Activated naive CD8-positive, alpha-beta T cell (primary cell): ENCODE data around the gene SMIM22.

ENCODE experiments used
- H3K27ac Mint-ChIP-seq: one replicate; pipeline ENCODE4 v1.8.0; 2021; ENCODE audit warnings: mixed read lengths
- H3K27me3 Mint-ChIP-seq: one replicate; pipeline ENCODE4 v1.8.0; 2021; ENCODE audit warnings: mixed read lengths
- H3K36me3 Mint-ChIP-seq: one replicate; pipeline ENCODE4 v1.8.0; 2021; ENCODE audit warnings: mixed read lengths
- H3K4me1 Mint-ChIP-seq: one replicate; pipeline ENCODE4 v1.8.0; 2021; ENCODE audit warnings: low read depth, mixed read lengths
- H3K4me3 Mint-ChIP-seq: one replicate; pipeline ENCODE4 v1.8.0; 2021; ENCODE audit warnings: mild to moderate bottlenecking, mixed read lengths
- H3K9me3 Mint-ChIP-seq: one replicate; pipeline ENCODE4 v1.8.0; 2021; ENCODE audit warnings: low read depth, mixed read lengths

SMIM22 gene

DNA sequence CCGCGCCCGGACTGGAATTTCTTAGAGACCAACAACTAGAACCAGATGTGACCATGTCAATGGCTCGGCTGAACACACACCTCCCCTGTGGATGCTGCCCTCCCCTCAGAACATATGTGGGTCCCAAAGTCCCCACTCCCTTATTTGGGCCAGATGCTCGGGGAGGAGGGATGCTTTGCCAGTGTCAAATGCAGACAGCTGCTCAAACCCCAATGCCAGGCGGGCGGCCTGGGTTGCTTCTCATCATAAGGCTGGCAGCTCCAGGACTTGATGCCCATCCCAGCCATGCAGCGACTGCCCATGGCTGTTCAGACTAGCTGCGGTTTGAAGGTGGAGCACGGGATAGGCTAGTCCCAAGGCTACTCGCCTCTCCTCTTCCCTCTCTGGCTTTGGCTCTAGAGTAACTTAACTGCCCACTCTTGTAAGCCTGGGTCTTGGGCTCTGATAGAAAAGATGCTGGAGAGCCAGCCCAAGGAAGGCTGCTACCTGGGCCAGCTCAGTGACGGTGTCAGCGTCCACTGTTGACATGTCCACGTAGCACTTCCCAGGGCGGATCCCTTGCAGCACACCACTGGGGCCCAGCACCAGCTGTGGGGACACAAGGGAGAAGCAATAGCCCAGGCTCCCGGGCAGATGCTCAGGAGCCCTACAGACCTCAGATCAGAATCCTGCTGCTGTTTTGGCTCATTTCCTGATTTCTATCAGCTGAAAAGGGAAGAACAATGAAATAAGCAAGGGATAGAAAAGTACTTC, 18.3 kb downstream of the SMIM22 start:
- Mint-ChIP-seq H3K27me3 (no peaks in the 10 kb centered on the region), H3K4me3 (no peak overlapping the region), H3K9me3 (no peaks in the 10 kb centered on the region), H3K27ac (no peak overlapping the region), H3K36me3 (peaks cover 4% of the 10 kb centered on the region), H3K4me1 (no peaks in the 10 kb centered on the region)

DNA sequence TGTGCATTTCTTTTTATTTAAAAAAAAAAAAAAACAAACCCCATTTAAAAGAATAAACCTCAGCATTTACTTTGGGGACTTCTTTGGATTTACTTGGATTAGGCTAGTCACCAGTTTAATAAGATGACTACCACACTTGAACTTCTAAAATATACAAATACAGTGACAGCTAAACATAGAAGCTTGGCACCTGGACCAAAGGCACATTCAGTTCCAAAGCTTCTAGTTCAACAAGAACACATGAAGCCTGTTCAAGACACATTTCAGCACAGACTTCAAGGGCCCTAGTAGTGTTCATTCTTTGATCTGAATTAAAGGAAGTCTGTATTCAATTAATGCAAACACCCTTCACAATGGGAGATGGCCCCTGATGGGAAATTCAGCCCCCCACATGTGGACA, 18.9 kb downstream of the SMIM22 start:
- no peak overlapping the region for H3K27ac Mint-ChIP-seq

DNA sequence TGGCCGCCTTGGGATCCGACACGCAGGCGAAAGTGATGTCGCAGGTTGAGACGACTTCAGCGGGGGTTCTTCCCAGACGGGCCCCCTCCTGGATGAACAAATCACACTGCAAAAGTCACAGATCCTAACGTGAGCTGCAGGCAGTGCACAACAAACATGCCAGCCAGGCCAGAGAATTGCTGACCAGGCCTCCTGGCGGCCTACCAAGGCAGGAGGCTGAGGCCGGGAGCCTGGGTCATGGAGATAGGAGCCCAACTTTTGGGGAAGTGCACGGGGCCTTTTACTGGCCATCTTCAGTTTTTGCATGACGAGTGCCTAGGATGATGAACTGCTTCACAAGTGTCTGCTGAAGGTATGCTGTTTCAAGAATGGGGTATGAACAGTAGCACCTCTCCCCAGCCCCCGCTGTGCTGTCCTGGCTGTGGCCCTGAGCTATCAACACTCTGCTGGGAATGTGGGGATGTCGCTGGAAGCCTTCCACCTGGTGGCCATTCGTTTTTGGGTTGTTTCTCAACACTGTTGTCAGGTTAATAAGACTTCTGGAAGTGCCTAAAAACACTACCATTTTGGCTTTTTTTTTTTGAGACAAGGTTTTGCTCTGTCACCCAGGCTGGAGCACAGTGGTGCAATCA, 19.5 kb downstream of the SMIM22 start:
- peaks cover 8% of the 10 kb centered on the region for H3K36me3 Mint-ChIP-seq
- H3K9me3 Mint-ChIP-seq, result no peaks in the 10 kb centered on the region
- no peak overlapping the region for H3K4me3 Mint-ChIP-seq
- no peak overlapping the region for H3K27ac Mint-ChIP-seq
- no peaks in the 10 kb centered on the region for H3K4me1 Mint-ChIP-seq
- H3K27me3 Mint-ChIP-seq, result no peaks in the 10 kb centered on the region

More for the DNA sequence above, 18.9 kb downstream of the SMIM22 start:
- no peak overlapping the region for H3K4me3 Mint-ChIP-seq
- peaks cover 8% of the 10 kb centered on the region for H3K36me3 Mint-ChIP-seq
- no peaks in the 10 kb centered on the region for H3K9me3 Mint-ChIP-seq
- H3K27me3 Mint-ChIP-seq, result no peaks in the 10 kb centered on the region
- H3K4me1 Mint-ChIP-seq, result no peaks in the 10 kb centered on the region

DNA sequence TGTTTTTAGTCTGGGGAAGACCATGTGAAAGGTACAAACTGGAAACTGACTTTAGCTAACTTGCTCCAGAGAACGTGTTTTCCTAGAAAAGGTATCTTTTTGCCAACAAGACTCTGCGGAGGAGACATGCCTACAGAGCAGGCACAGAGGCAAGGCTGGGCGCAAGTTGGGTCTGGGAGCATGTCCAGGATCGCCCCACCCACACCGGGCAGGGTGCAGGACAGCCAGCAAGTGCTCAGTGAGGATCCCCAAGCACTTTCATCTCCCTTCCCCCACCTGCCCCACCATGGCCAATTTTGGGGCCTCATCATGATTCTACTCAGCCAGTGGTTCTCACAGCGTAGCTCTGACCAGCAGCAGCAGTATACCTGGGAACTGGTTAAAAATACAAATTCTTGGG, 25.5 kb downstream of the SMIM22 start:
- H3K4me3 Mint-ChIP-seq, result no peak overlapping the region
- H3K4me1 Mint-ChIP-seq, result peaks cover 2% of the 10 kb centered on the region
- H3K36me3 Mint-ChIP-seq, result peaks cover 9% of the 10 kb centered on the region
- H3K9me3 Mint-ChIP-seq, result no peaks in the 10 kb centered on the region
- no peaks in the 10 kb centered on the region for H3K27me3 Mint-ChIP-seq
- no peak overlapping the region for H3K27ac Mint-ChIP-seq

- Mint-ChIP-seq H3K4me3 (no peak overlapping the region), H3K4me1 (peaks cover 2% of the 10 kb centered on the region), H3K36me3 (peaks cover 4% of the 10 kb centered on the region), H3K27me3 (no peaks in the 10 kb centered on the region), H3K27ac (no peak overlapping the region), H3K9me3 (no peaks in the 10 kb centered on the region)
Measured at GRCh38 chr16:4825196-4825595, 30.0 kb downstream of the SMIM22 start.

GRCh38 chr16:4826526-4826925, 31.4 kb downstream of the SMIM22 start:
- Mint-ChIP-seq H3K36me3 (peaks cover 8% of the 10 kb centered on the region), H3K27me3 (no peaks in the 10 kb centered on the region), H3K4me3 (no peak overlapping the region), H3K9me3 (no peaks in the 10 kb centered on the region), H3K27ac (no peak overlapping the region), H3K4me1 (peaks cover 2% of the 10 kb centered on the region)

GRCh38 chr16:4826980-4827379, 31.8 kb downstream of the SMIM22 start:
- H3K27ac Mint-ChIP-seq, result no peak overlapping the region
- no peak overlapping the region for H3K4me3 Mint-ChIP-seq
- H3K36me3 Mint-ChIP-seq, result peaks cover 8% of the 10 kb centered on the region
- no peaks in the 10 kb centered on the region for H3K9me3 Mint-ChIP-seq
- H3K27me3 Mint-ChIP-seq, result no peaks in the 10 kb centered on the region
- H3K4me1 Mint-ChIP-seq, result peaks cover 2% of the 10 kb centered on the region

- peaks cover 8% of the 10 kb centered on the region for H3K36me3 Mint-ChIP-seq
- no peaks in the 10 kb centered on the region for H3K9me3 Mint-ChIP-seq
- H3K4me1 Mint-ChIP-seq, result peaks cover 10% of the 10 kb centered on the region
- no peak overlapping the region for H3K4me3 Mint-ChIP-seq
- H3K27ac Mint-ChIP-seq, result no peak overlapping the region
- no peaks in the 10 kb centered on the region for H3K27me3 Mint-ChIP-seq
Measured at GRCh38 chr16:4828567-4829321, 33.6 kb downstream of the SMIM22 start.

DNA sequence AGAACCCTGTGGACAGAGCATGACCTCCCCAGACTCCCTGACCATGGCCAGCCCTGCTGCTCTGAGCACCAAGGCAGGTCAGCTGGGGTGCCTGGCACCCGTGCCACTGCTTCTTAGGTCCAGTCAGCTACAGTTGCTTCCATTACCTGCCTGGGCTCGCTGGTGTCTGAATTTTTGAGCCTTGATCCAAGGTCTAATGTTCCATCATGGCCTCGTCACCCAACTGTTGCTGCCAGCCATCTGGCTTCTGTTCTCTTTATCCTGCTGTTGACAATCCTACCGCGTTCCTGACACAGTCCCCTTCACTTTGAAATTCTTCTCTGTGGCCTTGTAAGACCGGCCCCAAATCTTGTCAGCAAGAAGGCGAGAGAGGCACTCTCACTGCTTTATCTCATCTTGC, 35.2 kb downstream of the SMIM22 start:
- no peaks in the 10 kb centered on the region for H3K27me3 Mint-ChIP-seq
- H3K4me1 Mint-ChIP-seq, result peaks cover 12% of the 10 kb centered on the region
- H3K36me3 Mint-ChIP-seq, result peaks cover 4% of the 10 kb centered on the region
- H3K9me3 Mint-ChIP-seq, result no peaks in the 10 kb centered on the region
- H3K4me3 Mint-ChIP-seq, result no peak overlapping the region
- peak overlapping the region; percentile 41 for H3K27ac Mint-ChIP-seq

DNA sequence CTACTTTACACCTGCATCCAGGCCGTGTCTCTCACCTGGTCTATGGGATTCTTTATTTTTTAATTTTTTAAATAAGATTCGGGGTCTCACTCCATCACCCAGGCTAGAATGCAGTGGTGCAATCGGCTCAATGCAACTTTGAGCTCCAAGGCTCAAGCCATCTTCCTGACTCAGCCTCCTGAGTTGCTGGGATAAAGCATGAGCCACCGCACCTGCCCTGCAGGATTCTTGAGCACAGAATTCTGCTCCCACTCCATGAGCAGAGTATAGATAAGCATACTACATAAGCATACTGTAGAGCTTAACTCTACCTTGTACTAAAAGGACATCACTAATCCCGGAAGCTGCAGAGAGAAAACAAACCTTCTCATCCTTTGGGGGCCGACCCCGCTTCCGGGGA, 36.4 kb downstream of the SMIM22 start:
- Mint-ChIP-seq H3K27me3 (no peaks in the 10 kb centered on the region), H3K27ac (no peak overlapping the region), H3K9me3 (no peaks in the 10 kb centered on the region), H3K36me3 (peaks cover 4% of the 10 kb centered on the region), H3K4me3 (no peak overlapping the region), H3K4me1 (peaks cover 12% of the 10 kb centered on the region)

DNA sequence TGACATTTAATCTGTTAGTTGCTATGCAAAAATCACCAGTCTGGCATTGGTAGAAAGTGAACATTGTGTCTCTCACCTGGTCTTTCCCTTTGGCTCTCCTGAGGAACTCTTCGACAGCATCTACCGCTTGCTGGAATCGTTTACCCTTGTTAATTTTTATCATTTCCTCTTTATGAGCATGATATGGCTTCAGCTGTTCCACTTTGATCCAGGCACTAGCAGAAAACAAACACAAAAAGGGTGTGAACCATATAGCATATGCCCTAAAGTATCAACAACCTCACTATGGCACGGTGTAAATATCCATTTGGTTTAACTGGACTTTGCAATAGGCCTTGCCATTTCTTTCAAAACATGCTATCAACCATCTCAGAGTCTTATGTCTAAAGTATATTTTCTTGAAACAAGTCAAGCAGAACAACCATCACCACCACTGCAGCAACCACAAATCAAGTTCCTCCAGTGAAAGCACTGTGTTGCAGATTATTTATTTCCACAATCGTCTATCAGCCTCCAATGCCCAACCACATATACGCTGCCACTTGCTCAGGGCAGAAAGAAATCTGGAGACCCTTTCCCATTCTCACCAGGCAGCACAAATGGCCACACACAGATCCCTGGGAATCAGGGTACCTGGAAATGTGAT, 37.7 kb downstream of the SMIM22 start:
- Mint-ChIP-seq H3K4me3 (no peak overlapping the region), H3K27me3 (no peaks in the 10 kb centered on the region), H3K27ac (no peak overlapping the region), H3K4me1 (peaks cover 12% of the 10 kb centered on the region), H3K36me3 (peaks cover 4% of the 10 kb centered on the region), H3K9me3 (no peaks in the 10 kb centered on the region)

DNA sequence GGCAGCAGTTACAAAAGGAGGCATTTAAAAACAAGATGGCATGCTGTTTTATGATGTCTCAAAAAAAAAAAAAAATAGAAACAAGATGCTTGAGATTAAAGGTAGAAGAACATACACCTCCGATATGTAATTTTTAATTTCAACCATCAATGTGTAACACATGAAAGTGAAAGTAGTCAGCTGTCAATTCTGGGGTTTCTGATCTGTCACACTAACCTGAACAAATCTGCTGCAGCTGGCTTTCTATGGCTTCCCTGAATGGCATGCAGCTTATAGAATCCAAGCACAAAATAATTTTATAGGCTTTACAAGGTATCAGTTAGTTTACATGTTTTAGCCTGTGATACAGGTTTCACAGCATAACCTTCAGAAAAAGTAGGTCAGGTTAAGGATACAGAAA, 38.4 kb downstream of the SMIM22 start:
- H3K27me3 Mint-ChIP-seq, result no peaks in the 10 kb centered on the region
- H3K4me1 Mint-ChIP-seq, result peaks cover 12% of the 10 kb centered on the region
- H3K27ac Mint-ChIP-seq, result no peak overlapping the region
- H3K9me3 Mint-ChIP-seq, result no peaks in the 10 kb centered on the region
- peaks cover 4% of the 10 kb centered on the region for H3K36me3 Mint-ChIP-seq
- H3K4me3 Mint-ChIP-seq, result no peak overlapping the region

- Mint-ChIP-seq H3K4me3 (no peak overlapping the region), H3K27ac (no peak overlapping the region), H3K9me3 (no peaks in the 10 kb centered on the region), H3K27me3 (no peaks in the 10 kb centered on the region), H3K36me3 (no peaks in the 10 kb centered on the region), H3K4me1 (peaks cover 18% of the 10 kb centered on the region)
Measured at GRCh38 chr16:4836727-4837126, 41.6 kb downstream of the SMIM22 start.

- Mint-ChIP-seq H3K4me1 (peaks cover 15% of the 10 kb centered on the region), H3K36me3 (no peaks in the 10 kb centered on the region), H3K4me3 (no peak overlapping the region), H3K27me3 (no peaks in the 10 kb centered on the region), H3K9me3 (no peaks in the 10 kb centered on the region), H3K27ac (no peak overlapping the region)
Measured at GRCh38 chr16:4837733-4838501, 42.7 kb downstream of the SMIM22 start.
